DND-41 (cell line): ENCODE data around the gene TEAD1.

Source experiments
- ATAC-seq: fragments of 200-7000 bp; cut with Tn5 transposase; 3 replicates; pipeline ENCODE4 v1.9.1; 2021; ENCODE audit warnings: low read depth; ENCODE audit not compliant: insufficient read depth
- DNase-seq: peaks from one replicate; pipeline ENCODE4 v3.0.0-alpha.2; 2020
- H2AFZ ChIP-seq: 2 replicates; pipeline ENCODE4 v1.6.0; 2012; ENCODE audit warnings: low read depth, low read length
- H3K27ac ChIP-seq: 2 replicates; pipeline ENCODE4 v1.5.1; 2012; ENCODE audit warnings: low read length, inconsistent platforms
- H3K27me3 ChIP-seq: fragments of 200-600 bp; sonication (generic); 2 replicates; pipeline ENCODE4 v1.6.0; 2012; ENCODE audit warnings: low read length, mild to moderate bottlenecking, inconsistent platforms; ENCODE audit not compliant: insufficient read depth, poor library complexity
- H3K36me3 ChIP-seq: 2 replicates; pipeline ENCODE4 v1.5.1; 2012; ENCODE audit warnings: low read length, inconsistent platforms; ENCODE audit not compliant: insufficient read depth
- H3K4me1 ChIP-seq: 2 replicates; pipeline ENCODE4 v1.5.1; 2012; ENCODE audit warnings: mild to moderate bottlenecking, low read length; ENCODE audit not compliant: insufficient read depth
- H3K4me2 ChIP-seq: 2 replicates; pipeline ENCODE4 v1.6.0; 2012; ENCODE audit warnings: mild to moderate bottlenecking, moderate library complexity, low read length, inconsistent platforms; ENCODE audit not compliant: insufficient read depth
- H3K4me3 ChIP-seq, 2 experiments: fragments of 200-600 bp in 1 of 2; shearing (Covaris generic) in 1 of 2; 2 replicates each; pipeline ENCODE4 v1.5.1; 2012 to 2016; ENCODE audit warnings: inconsistent platforms in 2 of 2, low read length in 2 of 2, mild to moderate bottlenecking in 2 of 2, low read depth in 1 of 2, moderate library complexity in 1 of 2
- H3K79me2 ChIP-seq: 2 replicates; pipeline ENCODE4 v1.6.0; 2012; ENCODE audit warnings: low read length, inconsistent platforms; ENCODE audit not compliant: insufficient read depth
- H3K9ac ChIP-seq: 2 replicates; pipeline ENCODE4 v1.6.0; 2012; ENCODE audit warnings: low read depth, mild to moderate bottlenecking, inconsistent platforms, low read length, moderate library complexity
- H3K9me3 ChIP-seq: 2 replicates; pipeline ENCODE4 v1.5.1; 2012; ENCODE audit warnings: low read length, moderate library complexity, mild to moderate bottlenecking, inconsistent platforms; ENCODE audit not compliant: insufficient read depth, severe bottlenecking
- H4K20me1 ChIP-seq: 2 replicates; pipeline ENCODE4 v1.6.0; 2012; ENCODE audit warnings: low read length; ENCODE audit not compliant: insufficient read depth
- EZH2 ChIP-seq: IDR thresholded peaks from 3 replicates; pipeline ENCODE4 v1.6.1; 2012; ENCODE audit warnings: borderline replicate concordance, low read depth, mild to moderate bottlenecking, moderate library complexity, low read length, inconsistent platforms; ENCODE audit not compliant: severe bottlenecking
- TF ChIP-seq, protein P1 (sequence below): IDR thresholded peaks from 2 replicates; pipeline ENCODE4 v1.5.1; 2012; ENCODE audit warnings: borderline replicate concordance, low read length, moderate library complexity, mild to moderate bottlenecking; ENCODE audit not compliant: poor library complexity, severe bottlenecking; ENCODE audit errors: extremely low read depth

The TEAD1 gene

DNA sequence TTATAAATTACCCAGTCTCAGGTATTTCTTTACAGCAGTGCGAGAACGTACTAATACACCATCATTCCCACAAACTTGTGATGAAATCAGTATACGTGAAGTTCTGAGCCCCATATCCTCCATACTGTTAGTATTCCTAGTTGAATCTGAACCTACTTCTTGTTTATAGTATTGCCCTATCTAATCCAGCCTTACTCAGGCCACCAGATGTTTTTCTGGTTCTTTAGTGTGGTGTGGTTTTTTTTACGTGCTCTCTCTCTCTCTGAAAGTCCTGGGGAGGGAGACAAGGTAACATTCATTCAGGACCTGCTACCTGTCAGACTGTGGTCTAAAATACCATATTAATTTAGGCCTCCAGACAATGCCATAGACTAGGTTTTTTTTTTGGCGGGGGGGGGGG is 47.6 kb upstream of the TEAD1 start:
- no peak overlapping the region for H3K9ac ChIP-seq
- H2AFZ ChIP-seq, result no peak overlapping the region
- H4K20me1 ChIP-seq, result no peaks in the 10 kb centered on the region
- H3K4me3 ChIP-seq, result no peak overlapping the region
- no peak overlapping the region for H3K4me2 ChIP-seq
- H3K79me2 ChIP-seq, result no peaks in the 10 kb centered on the region
- H3K36me3 ChIP-seq, result no peaks in the 10 kb centered on the region
- H3K27ac ChIP-seq, result no peak overlapping the region
- H3K9me3 ChIP-seq, result peaks cover 12% of the 10 kb centered on the region
- TF ChIP-seq, protein P1, sequence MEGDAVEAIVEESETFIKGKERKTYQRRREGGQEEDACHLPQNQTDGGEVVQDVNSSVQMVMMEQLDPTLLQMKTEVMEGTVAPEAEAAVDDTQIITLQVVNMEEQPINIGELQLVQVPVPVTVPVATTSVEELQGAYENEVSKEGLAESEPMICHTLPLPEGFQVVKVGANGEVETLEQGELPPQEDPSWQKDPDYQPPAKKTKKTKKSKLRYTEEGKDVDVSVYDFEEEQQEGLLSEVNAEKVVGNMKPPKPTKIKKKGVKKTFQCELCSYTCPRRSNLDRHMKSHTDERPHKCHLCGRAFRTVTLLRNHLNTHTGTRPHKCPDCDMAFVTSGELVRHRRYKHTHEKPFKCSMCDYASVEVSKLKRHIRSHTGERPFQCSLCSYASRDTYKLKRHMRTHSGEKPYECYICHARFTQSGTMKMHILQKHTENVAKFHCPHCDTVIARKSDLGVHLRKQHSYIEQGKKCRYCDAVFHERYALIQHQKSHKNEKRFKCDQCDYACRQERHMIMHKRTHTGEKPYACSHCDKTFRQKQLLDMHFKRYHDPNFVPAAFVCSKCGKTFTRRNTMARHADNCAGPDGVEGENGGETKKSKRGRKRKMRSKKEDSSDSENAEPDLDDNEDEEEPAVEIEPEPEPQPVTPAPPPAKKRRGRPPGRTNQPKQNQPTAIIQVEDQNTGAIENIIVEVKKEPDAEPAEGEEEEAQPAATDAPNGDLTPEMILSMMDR, result no peak
- no peak for DNase-seq
- ATAC-seq, result no peak
- H3K4me1 ChIP-seq, result no peaks in the 10 kb centered on the region
- H3K27me3 ChIP-seq, result peaks cover 6% of the 10 kb centered on the region

DNA sequence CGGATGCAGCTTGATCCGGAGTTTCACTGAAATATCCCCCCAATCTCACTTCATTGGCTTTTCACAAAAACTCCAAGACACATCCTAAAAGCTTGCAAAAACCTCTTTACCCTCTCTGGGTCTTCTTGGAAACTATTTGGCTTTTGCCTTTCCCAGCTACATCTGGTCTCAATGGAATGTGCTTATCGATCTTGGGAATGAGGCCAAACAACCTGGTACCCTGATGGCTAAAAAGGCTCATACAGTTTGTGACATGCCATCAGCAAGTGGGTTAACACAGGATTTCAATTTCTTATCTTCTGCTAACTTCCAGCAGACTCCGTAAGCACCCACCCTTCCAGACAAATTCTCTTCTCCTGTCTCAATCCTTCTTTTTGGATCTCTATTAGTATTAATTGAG is 45.9 kb upstream of the TEAD1 start:
- Histone ChIP-seq H4K20me1 (no peaks in the 10 kb centered on the region), H3K4me1 (no peaks in the 10 kb centered on the region), H3K4me2 (no peak overlapping the region), H3K9ac (no peak overlapping the region), H2AFZ (no peak overlapping the region), H3K27me3 (peaks cover 6% of the 10 kb centered on the region), H3K79me2 (no peaks in the 10 kb centered on the region), H3K4me3 (no peak overlapping the region), H3K27ac (no peak overlapping the region), H3K36me3 (no peaks in the 10 kb centered on the region), H3K9me3 (peaks cover 10% of the 10 kb centered on the region)
- TF ChIP-seq, protein P1, result no peak
- TF ChIP-seq EZH2, result no peak
- ATAC-seq, result no peak
- no peak for DNase-seq

DNA sequence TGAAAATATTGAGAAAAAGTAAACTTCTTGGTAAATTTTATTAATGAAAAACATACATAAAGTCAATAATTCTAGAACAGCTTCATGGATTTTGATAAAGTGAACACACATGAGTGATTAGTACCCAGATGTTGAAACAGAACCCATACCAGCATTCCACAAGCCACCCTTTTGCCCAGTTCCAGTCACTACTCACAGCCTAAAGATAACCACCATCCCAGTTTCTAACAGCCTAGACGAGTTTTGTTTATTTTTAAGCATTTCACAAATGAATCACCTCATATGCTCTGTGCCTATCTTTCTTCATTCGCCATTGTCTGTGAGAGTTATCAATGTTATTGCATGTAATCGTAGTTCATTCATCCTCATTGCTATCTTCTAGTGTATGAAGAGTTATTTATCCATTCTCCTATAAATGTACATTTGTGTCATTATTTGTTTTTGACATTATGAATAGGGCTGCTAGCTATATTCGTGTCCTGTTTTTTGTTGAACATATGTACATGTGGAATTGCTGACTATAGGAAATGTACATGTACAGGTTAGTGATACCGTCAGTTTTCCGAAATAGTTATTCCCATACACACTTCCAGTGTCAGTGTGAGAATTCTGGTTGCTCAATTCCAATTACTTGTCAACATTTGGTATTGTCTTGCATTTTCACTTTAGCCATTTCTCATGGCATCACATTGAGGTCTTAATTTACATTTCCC is 44.5 kb upstream of the TEAD1 start:
- H3K4me1 ChIP-seq, result no peaks in the 10 kb centered on the region
- TF ChIP-seq, protein P1, result no peak
- no peak for TF ChIP-seq EZH2
- peaks cover 6% of the 10 kb centered on the region for H3K27me3 ChIP-seq
- H3K4me2 ChIP-seq, result no peak overlapping the region
- no peaks in the 10 kb centered on the region for H3K36me3 ChIP-seq
- no peak overlapping the region for H3K4me3 ChIP-seq
- no peak for DNase-seq
- H2AFZ ChIP-seq, result no peak overlapping the region
- H3K9me3 ChIP-seq, result peaks cover under 1% of the 10 kb centered on the region
- no peaks in the 10 kb centered on the region for H4K20me1 ChIP-seq
- no peak for ATAC-seq
- H3K27ac ChIP-seq, result no peak overlapping the region
- no peak overlapping the region for H3K9ac ChIP-seq
- no peaks in the 10 kb centered on the region for H3K79me2 ChIP-seq
